ENCODE measurements around the gene IGLL1.

The IGLL1 gene

DNA sequence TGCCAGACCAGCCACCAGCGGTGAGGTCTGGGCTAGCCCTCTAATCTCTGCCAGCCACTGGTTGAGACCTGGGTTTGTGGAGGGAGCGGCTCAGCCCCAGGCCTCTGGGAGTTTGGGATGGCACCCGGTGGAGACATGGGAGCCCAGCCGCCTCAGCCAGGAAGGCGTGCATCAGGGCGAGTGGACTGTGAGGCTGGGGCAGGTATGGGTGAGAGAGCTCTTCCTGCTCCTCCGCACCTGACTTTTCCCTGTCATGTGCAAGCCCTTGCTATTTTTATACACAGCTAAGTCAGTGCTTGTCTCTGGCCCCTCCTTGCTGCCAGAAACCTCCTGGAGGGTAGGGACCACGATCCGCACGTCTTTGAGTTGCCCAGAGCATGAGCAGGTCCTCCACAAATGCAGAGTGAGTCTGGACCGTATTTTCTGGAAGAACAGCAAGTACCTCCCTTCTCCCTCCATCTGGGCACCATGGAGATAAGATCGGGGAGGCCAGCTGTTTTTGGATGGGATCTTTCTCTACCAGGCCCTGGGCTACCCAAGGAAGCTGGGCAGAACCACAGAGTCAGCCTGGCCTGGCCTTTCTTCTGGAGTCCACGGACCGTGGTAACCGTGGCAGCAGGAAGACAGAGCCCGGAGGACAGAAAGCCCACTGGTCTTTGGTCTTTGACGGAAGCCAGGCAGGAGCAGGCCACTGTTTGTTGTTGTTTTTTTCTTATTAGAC, 53.3 kb downstream of the IGLL1 start:
- DNase-seq: no peak

- DNase-seq: no peak
These were observed 54.6 kb downstream of the IGLL1 start for GRCh38 chr22:23525510-23525909.

GRCh38 chr22:23524226-23524625, 55.9 kb downstream of the IGLL1 start:
- no peak for DNase-seq

GRCh38 chr22:23523713-23524112, 56.4 kb downstream of the IGLL1 start:
- no peak for DNase-seq

Measured in suppressor macrophage (primary cell).